Naive B cell (primary cell): Measurements from ENCODE around the gene OTOG. TPM values are rescaled to one million over a fixed set of nuclear protein-coding genes. Genes with fewer than 3 reads are reported as not detected.
A peak's percentile ranks its signal among the peaks of the same experiment; 100 is the strongest.

Experiments used
- ATAC-seq, 2 donors: fragments of 150-1000 bp; cut with Tn5 transposase; 2 replicates each; pipeline ENCODE4 v1.10.0; 2021; ENCODE audit warnings: low read depth in 2 of 2, mild to moderate bottlenecking in 2 of 2, moderate library complexity in 2 of 2
- DNase-seq: peaks from one replicate; pipeline ENCODE4 v3.0.0; 2022
- H3K27ac Mint-ChIP-seq, 6 donors: one replicate each; pipeline ENCODE4 v1.8.0; 2020 to 2022; ENCODE audit warnings: mild to moderate bottlenecking in 6 of 6, mixed read lengths in 6 of 6, moderate library complexity in 5 of 6, inconsistent platforms in 2 of 6
- H3K27me3 Mint-ChIP-seq, 3 donors: one replicate each; pipeline ENCODE4 v1.8.0; 2021 to 2022; ENCODE audit warnings: mixed read lengths in 3 of 3, mild to moderate bottlenecking in 1 of 3
- H3K36me3 Mint-ChIP-seq, 2 donors: one replicate each; pipeline ENCODE4 v1.8.0; 2020 to 2022; ENCODE audit warnings: mixed read lengths in 2 of 2, inconsistent platforms in 1 of 2, mild to moderate bottlenecking in 1 of 2
- H3K4me1 Mint-ChIP-seq, 3 donors: one replicate each; pipeline ENCODE4 v1.8.0; 2020 to 2022; ENCODE audit warnings: mixed read lengths in 3 of 3, inconsistent platforms in 1 of 3, mild to moderate bottlenecking in 1 of 3, moderate library complexity in 1 of 3
- H3K4me3 Mint-ChIP-seq, 8 donors: one replicate each; pipeline ENCODE4 v1.8.0; 2020 to 2022; ENCODE audit warnings: mild to moderate bottlenecking in 8 of 8, mixed read lengths in 8 of 8, moderate library complexity in 8 of 8, inconsistent platforms in 2 of 8
- H3K9me3 Mint-ChIP-seq, 7 donors: one replicate each; pipeline ENCODE4 v1.8.0; 2020 to 2022; ENCODE audit warnings: mixed read lengths in 7 of 7, mild to moderate bottlenecking in 5 of 7, inconsistent platforms in 2 of 7, moderate library complexity in 1 of 7
- polyA plus RNA-seq, 6 donors: library from polyadenylated mRNA; unstranded; fragments of 300-500 nt; fragmentation: Illumina TruSeq; gene quantifications; one replicate each; pipeline ENCODE4 v1.2.3, GENCODE V29; 2021; ENCODE audit warnings: low read depth in 6 of 6

Gene OTOG
- polyA plus RNA-seq, 6 donors from 2014 or later, result not detected

GRCh38 chr11:17510507-17511206, 36.4 kb upstream of the OTOG start:
- DNase-seq (no peak), ATAC-seq (no peak)
- no peak overlapping the region for H3K27ac Mint-ChIP-seq
- H3K9me3 Mint-ChIP-seq, result no peaks in the 10 kb centered on the region
- H3K27me3 Mint-ChIP-seq, result peaks cover 19 to 26% (median 20%) of the 10 kb centered on the region in 3 donors
- no peak overlapping the region for H3K4me3 Mint-ChIP-seq
- H3K4me1 Mint-ChIP-seq, result no peaks in the 10 kb centered on the region
- H3K36me3 Mint-ChIP-seq, result no peaks in the 10 kb centered on the region

- Mint-ChIP-seq H3K27ac (peak overlapping the region in 1 of 6 donors; percentile 64), H3K36me3 (no peaks in the 10 kb centered on the region), H3K27me3 (peaks cover 20 to 26% (median 20%) of the 10 kb centered on the region in 3 donors), H3K9me3 (no peaks in the 10 kb centered on the region), H3K4me3 (no peak overlapping the region), H3K4me1 (no peaks in the 10 kb centered on the region)
- no peak for DNase-seq
- no peak for ATAC-seq
Measured at GRCh38 chr11:17511571-17511970, 35.5 kb upstream of the OTOG start.

GRCh38 chr11:17512101-17512500, 35.0 kb upstream of the OTOG start:
- ATAC-seq, result no peak
- Mint-ChIP-seq H3K27me3 (peaks cover 20 to 26% (median 22%) of the 10 kb centered on the region in 3 donors), H3K4me1 (no peaks in the 10 kb centered on the region), H3K27ac (no peak overlapping the region), H3K36me3 (no peaks in the 10 kb centered on the region), H3K9me3 (no peaks in the 10 kb centered on the region), H3K4me3 (no peak overlapping the region)
- DNase-seq, result no peak

- peaks cover 18 to 25% (median 22%) of the 10 kb centered on the region in 3 donors for H3K27me3 Mint-ChIP-seq
- H3K27ac Mint-ChIP-seq, result no peak overlapping the region
- H3K9me3 Mint-ChIP-seq, result no peaks in the 10 kb centered on the region
- no peak overlapping the region for H3K4me3 Mint-ChIP-seq
- ATAC-seq (no peak), DNase-seq (no peak)
- no peaks in the 10 kb centered on the region for H3K4me1 Mint-ChIP-seq
- no peaks in the 10 kb centered on the region for H3K36me3 Mint-ChIP-seq
Measured at GRCh38 chr11:17513853-17514252, 33.2 kb upstream of the OTOG start.

GRCh38 chr11:17514476-17514875, 32.6 kb upstream of the OTOG start:
- no peaks in the 10 kb centered on the region for H3K9me3 Mint-ChIP-seq
- no peak overlapping the region for H3K4me3 Mint-ChIP-seq

GRCh38 chr11:17515443-17516176, 31.4 kb upstream of the OTOG start:
- H3K36me3 Mint-ChIP-seq, result no peaks in the 10 kb centered on the region
- DNase-seq (no peak), ATAC-seq (no peak)
- H3K27me3 Mint-ChIP-seq, result peaks cover 11 to 20% (median 15%) of the 10 kb centered on the region in 3 donors
- H3K9me3 Mint-ChIP-seq, result no peaks in the 10 kb centered on the region
- no peak overlapping the region for H3K27ac Mint-ChIP-seq
- H3K4me3 Mint-ChIP-seq, result no peak overlapping the region
- H3K4me1 Mint-ChIP-seq, result no peaks in the 10 kb centered on the region

More at GRCh38 chr11:17514476-17514875, 32.6 kb upstream of the OTOG start:
- DNase-seq (no peak), ATAC-seq (no peak)
- Mint-ChIP-seq H3K27ac (no peak overlapping the region), H3K36me3 (no peaks in the 10 kb centered on the region), H3K27me3 (peaks cover 15 to 19% (median 16%) of the 10 kb centered on the region in 3 donors), H3K4me1 (no peaks in the 10 kb centered on the region)

- Mint-ChIP-seq H3K27ac (peak overlapping the region in 1 of 6 donors; percentile 26), H3K36me3 (no peaks in the 10 kb centered on the region), H3K4me3 (no peak overlapping the region), H3K9me3 (no peaks in the 10 kb centered on the region), H3K27me3 (peaks cover 7 to 25% (median 15%) of the 10 kb centered on the region in 3 donors), H3K4me1 (no peaks in the 10 kb centered on the region)
- DNase-seq (no peak), ATAC-seq (no peak)
Measured at GRCh38 chr11:17516551-17517150, 30.4 kb upstream of the OTOG start.

GRCh38 chr11:17517186-17517585, 29.9 kb upstream of the OTOG start:
- peaks cover 7 to 25% (median 15%) of the 10 kb centered on the region in 3 donors for H3K27me3 Mint-ChIP-seq
- H3K36me3 Mint-ChIP-seq, result no peaks in the 10 kb centered on the region
- H3K4me1 Mint-ChIP-seq, result no peaks in the 10 kb centered on the region
- DNase-seq, result no peak
- H3K4me3 Mint-ChIP-seq, result no peak overlapping the region
- H3K9me3 Mint-ChIP-seq, result no peaks in the 10 kb centered on the region
- no peak for ATAC-seq
- H3K27ac Mint-ChIP-seq, result no peak overlapping the region

- H3K4me1 Mint-ChIP-seq, result no peaks in the 10 kb centered on the region
Measured at GRCh38 chr11:17518366-17518765, 28.7 kb upstream of the OTOG start.

GRCh38 chr11:17519061-17519885, 27.8 kb upstream of the OTOG start:
- H3K9me3 Mint-ChIP-seq, result no peaks in the 10 kb centered on the region
- peaks cover 1 to 21% (median 3%) of the 10 kb centered on the region in 3 donors for H3K27me3 Mint-ChIP-seq
- H3K4me1 Mint-ChIP-seq, result no peaks in the 10 kb centered on the region
- H3K27ac Mint-ChIP-seq, result no peak overlapping the region
- H3K36me3 Mint-ChIP-seq, result no peaks in the 10 kb centered on the region
- ATAC-seq, result no peak
- no peak overlapping the region for H3K4me3 Mint-ChIP-seq
- no peak for DNase-seq

More at GRCh38 chr11:17518366-17518765, 28.7 kb upstream of the OTOG start:
- ATAC-seq (no peak), DNase-seq (no peak)
- Mint-ChIP-seq H3K36me3 (no peaks in the 10 kb centered on the region), H3K27ac (no peak overlapping the region), H3K4me3 (no peak overlapping the region), H3K9me3 (no peaks in the 10 kb centered on the region), H3K27me3 (peaks cover 3 to 21% (median 6%) of the 10 kb centered on the region in 3 donors)

- Mint-ChIP-seq H3K27ac (no peak overlapping the region), H3K9me3 (no peaks in the 10 kb centered on the region), H3K4me1 (no peaks in the 10 kb centered on the region), H3K36me3 (no peaks in the 10 kb centered on the region), H3K4me3 (peak overlapping the region in 1 of 8 donors; percentile 78), H3K27me3 (peaks cover 0 to 21% (median 15%) of the 10 kb centered on the region in 3 donors)
- DNase-seq (no peak), ATAC-seq (no peak)
Measured at GRCh38 chr11:17521106-17521900, 25.8 kb upstream of the OTOG start.

- no peaks in the 10 kb centered on the region for H3K4me1 Mint-ChIP-seq
- no peak for DNase-seq
- no peaks in the 10 kb centered on the region for H3K36me3 Mint-ChIP-seq
- ATAC-seq, result no peak
- no peaks in the 10 kb centered on the region for H3K9me3 Mint-ChIP-seq
- H3K27me3 Mint-ChIP-seq, result peaks cover 0 to 19% (median 18%) of the 10 kb centered on the region in 3 donors
- no peak overlapping the region for H3K27ac Mint-ChIP-seq
- no peak overlapping the region for H3K4me3 Mint-ChIP-seq
Measured at GRCh38 chr11:17522655-17523054, 24.4 kb upstream of the OTOG start.
